Stimulated activated CD4-positive, alpha-beta T cell treated with anti-CD3 and anti-CD28 coated beads, Interleukin-4, amount 100 ng/mL, for 24 hours (primary cell): ENCODE results near the gene CEP250.
"Not testable (repeated sequence)": the region's sequence is repeated elsewhere in the genome, so short reads cannot be mapped to it uniquely, and the experiment has no call there.

Source experiments
- DNase-seq: peaks from one replicate; pipeline ENCODE4 v3.0.0-alpha.2; 2020

CEP250 gene

GRCh38 chr20:35496481-35496880 is 41.1 kb downstream of the CEP250 start:
- DNase-seq = no peak

- no peak for DNase-seq
Measured at GRCh38 chr20:35497320-35497719, 41.9 kb downstream of the CEP250 start.

- DNase-seq = no peak
Measured at GRCh38 chr20:35497780-35498189, 42.4 kb downstream of the CEP250 start.

GRCh38 chr20:35499271-35499670 is 43.9 kb downstream of the CEP250 start:
- no peak for DNase-seq

GRCh38 chr20:35502352-35502751 is 47.0 kb downstream of the CEP250 start:
- DNase-seq = no peak

GRCh38 chr20:35503281-35503680 is 47.9 kb downstream of the CEP250 start:
- no peak for DNase-seq

- no peak for DNase-seq
Measured at GRCh38 chr20:35503841-35504561, 48.6 kb downstream of the CEP250 start.

GRCh38 chr20:35504751-35505150 is 49.4 kb downstream of the CEP250 start:
- no peak for DNase-seq

GRCh38 chr20:35506179-35506578 is 50.8 kb downstream of the CEP250 start:
- no peak for DNase-seq

GRCh38 chr20:35506872-35507638 is 51.7 kb downstream of the CEP250 start:
- DNase-seq = no peak

- no peak for DNase-seq
Measured at GRCh38 chr20:35508493-35509218, 53.3 kb downstream of the CEP250 start.

- DNase-seq = no peak
Measured at GRCh38 chr20:35510951-35511735, 55.7 kb downstream of the CEP250 start.

- no peak for DNase-seq
Measured at GRCh38 chr20:35511814-35512420, 56.5 kb downstream of the CEP250 start.

GRCh38 chr20:35514371-35514932 is 59.1 kb downstream of the CEP250 start:
- no peak for DNase-seq

GRCh38 chr20:35515341-35515740 is 59.9 kb downstream of the CEP250 start:
- no peak for DNase-seq

GRCh38 chr20:35515949-35516645 is 60.7 kb downstream of the CEP250 start:
- DNase-seq = no peak

GRCh38 chr20:35517125-35517524 is 61.7 kb downstream of the CEP250 start:
- no peak for DNase-seq

- DNase-seq = not testable (repeated sequence)
Measured at GRCh38 chr20:35517767-35518166, 62.4 kb downstream of the CEP250 start.

GRCh38 chr20:35518955-35519354 is 63.6 kb downstream of the CEP250 start:
- DNase-seq = no peak

GRCh38 chr20:35523298-35523888 is 68.0 kb downstream of the CEP250 start:
- DNase-seq = peak; percentile 27

- no peak for DNase-seq
Measured at GRCh38 chr20:35525639-35526038, 70.2 kb downstream of the CEP250 start.
